HG02610 (cell line): ENCODE data around the gene MPIG6B.

Experiments used
- ATAC-seq: cut with Tn5 transposase; IDR thresholded peaks from one replicate; pipeline ENCODE4 v1.9.1; 2021; ENCODE audit warnings: mild to moderate bottlenecking, moderate library complexity; ENCODE audit not compliant: unreplicated experiment

The MPIG6B gene, protein sequence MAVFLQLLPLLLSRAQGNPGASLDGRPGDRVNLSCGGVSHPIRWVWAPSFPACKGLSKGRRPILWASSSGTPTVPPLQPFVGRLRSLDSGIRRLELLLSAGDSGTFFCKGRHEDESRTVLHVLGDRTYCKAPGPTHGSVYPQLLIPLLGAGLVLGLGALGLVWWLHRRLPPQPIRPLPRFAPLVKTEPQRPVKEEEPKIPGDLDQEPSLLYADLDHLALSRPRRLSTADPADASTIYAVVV

DNA sequence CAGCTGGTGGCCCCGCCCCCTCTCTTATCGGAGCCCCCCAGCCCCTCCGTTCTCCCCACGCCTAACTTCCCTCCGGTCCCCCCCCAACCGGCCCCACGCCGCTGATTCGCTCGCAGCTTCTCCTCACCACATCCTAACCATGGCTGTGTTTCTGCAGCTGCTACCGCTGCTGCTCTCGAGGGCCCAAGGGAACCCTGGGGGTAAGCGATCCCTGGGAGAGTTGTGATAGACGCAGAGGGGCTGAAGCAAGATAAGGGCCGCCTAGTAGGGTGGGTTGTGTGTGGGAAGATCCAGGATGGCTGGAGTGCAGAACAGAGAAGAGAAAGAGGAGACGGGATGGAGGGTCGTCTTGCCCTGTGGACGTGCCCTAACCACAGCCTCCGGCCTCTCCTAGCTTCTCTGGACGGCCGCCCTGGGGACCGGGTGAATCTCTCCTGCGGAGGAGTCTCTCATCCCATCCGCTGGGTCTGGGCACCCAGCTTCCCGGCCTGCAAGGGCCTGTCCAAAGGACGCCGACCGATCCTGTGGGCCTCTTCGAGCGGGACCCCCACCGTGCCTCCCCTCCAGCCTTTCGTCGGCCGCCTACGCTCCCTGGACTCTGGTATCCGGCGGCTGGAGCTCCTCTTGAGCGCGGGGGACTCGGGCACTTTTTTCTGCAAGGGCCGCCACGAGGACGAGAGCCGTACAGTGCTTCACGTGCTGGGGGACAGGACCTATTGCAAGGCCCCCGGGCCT lies at the start of gene MPIG6B:
MPIG6B (plus strand) TSS at position 129 of the 735 bp plus-strand sequence; CDS start at position 140, 11 bp downstream.
- ATAC-seq = no peak

DNA sequence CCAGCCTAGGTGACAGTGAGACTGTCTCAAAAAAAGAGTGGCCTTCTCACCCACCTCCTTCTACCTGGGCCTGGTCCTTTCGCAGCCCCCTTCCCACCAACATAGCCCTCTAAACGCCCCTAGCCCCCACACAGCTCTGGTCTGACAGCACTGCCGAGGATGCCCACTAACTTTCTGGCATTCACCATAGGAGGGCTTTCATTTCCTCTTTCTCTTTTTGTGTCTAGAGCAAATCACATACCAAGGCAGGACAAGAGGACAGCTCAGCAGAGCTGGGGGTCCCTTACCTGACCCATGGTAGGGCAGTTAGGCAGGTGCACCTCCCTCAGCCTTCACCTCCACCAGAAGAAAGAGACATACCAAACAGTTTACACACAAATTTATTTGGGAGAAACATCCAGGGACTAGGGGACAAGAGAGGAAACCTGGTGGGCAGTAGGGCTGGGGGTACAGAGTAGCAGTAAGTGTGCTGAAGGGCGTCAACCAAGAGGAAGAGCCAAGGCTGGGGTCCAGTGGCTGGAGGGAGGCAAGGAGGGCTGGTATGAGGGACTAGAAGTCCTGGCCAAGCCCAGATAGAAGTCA lies 46.8 kb upstream of the MPIG6B start:
- no peak for ATAC-seq

DNA sequence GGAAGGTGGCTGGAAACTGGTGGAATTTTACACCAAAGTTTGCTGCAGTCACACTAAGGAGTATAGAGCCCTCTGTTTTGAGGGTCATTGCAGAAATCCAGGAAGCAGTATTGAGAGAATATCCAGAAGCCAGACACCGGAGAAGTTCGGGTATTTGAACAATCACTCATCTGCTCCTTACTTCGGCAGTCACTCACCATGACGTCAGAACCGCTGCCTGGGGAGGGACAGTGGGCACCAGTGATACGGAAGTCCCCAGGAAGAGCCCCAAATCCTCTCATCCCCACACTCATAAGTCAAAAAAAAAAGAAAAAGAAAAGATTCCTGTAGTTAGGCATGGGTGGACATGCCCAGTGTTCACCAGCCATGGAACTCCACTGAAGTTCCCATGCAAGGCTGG lies 46.3 kb upstream of the MPIG6B start:
- ATAC-seq = no peak

DNA sequence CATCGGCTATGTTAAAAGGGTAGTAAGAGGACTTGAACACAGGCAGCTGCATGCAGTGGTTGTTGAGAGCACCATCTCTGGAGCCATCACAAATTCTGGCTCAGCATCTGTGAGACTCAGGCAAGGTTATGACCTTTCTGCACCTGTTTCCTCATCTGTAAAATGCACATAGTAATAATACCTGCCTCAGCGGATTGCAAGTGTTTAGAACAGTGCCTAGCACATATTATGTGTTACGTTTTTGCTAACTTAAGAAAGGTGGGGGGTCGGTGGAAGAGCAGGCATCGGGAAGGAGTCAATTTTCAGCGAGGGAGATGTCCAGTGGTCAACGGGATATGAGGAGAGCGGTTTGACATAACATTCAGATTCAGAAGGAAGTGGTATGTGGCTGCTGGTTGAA lies 45.2 kb upstream of the MPIG6B start:
- ATAC-seq = no peak

DNA sequence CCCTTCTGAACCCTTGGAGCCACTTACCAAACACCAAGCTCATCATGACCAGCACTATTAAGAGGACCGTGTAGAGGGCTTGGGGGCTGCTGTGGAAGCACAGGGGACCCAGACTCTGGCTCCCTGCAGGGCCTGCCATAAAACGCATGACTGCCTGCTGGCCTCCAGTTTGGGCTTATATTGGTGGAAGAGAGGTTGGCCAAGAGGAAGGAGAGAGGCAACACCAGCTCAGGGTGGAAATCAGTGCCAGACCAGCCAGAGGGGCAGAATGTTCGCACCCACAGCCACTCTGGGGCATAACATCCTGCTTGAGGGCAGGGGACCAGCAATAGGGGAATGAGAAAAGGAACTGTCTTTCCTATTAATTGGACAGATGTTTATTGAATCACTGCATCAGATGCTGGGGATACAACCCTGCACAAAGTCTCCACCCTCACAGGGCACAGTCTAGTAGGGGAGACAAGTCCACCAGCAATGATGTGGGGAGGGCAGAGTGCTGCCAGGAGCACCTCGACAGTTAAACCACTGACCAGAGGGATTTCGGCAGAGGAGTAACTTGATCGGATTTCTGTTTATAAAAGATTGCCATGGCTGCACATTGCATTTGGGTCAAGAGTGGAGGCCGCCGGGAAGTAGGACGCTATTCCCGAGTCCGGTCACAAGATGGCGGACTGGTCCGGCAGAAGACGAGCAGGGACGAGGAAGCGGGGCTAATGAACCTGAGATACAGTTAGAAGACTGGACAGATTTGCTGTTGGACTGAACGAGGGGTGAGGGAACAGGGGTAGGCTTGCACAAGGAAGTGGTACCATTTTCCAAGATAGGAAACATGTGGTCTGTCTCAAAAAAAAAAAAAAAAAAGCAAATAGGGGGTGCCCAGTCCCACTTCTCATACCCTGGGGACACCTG lies 42.7 kb upstream of the MPIG6B start, which contains the start of gene LY6G5C:
LY6G5C (minus strand) TSS at position 842 of the 909 bp plus-strand sequence; CDS start at position 148, 694 bp downstream.
- ATAC-seq = no peak

DNA sequence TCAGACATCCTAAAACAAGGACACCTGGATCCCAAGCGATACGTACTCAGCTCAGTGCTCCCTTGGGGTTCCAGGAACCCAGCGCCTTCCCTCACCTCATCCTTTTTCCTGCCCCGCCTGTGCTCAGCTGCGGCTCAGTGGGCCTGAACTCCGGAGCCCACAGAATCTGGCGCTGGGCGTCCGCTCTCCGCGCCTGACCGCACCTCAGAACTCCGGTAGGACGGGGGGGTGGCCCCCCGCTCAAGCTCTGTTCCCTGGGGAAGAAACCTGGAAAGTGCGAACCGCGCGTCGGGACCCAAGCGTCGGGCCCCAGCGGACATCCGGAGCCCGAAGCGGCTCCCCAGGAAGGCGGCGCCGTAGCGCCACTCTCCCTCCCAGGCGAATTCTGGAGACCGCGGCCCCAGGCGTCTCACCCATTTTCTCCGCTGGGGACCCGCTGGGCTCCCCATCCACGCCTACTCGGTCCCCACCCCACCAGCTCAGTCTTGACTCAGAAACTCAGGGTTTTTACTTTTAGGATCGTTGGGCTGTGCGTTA lies 42.0 kb upstream of the MPIG6B start:
- no peak for ATAC-seq

DNA sequence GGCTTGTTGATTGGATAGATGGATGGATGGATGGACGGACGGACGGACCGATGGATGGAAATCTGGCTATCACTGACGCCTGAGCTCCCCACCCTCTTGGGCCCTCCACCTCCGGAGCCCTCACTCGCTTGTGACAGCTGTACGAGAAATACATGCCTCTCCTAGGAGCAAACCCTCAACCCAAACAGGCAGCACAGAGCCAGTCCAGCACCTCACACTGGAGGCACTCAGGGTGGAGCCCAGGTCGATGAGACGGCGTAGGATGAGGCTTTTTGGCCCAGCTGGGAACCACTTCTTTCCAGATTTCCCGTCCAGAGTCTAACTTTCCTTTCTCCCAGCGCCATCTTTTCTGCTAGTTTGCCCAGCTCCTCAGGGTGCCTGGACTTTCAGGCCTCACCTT lies 39.6 kb upstream of the MPIG6B start:
- ATAC-seq = no peak

DNA sequence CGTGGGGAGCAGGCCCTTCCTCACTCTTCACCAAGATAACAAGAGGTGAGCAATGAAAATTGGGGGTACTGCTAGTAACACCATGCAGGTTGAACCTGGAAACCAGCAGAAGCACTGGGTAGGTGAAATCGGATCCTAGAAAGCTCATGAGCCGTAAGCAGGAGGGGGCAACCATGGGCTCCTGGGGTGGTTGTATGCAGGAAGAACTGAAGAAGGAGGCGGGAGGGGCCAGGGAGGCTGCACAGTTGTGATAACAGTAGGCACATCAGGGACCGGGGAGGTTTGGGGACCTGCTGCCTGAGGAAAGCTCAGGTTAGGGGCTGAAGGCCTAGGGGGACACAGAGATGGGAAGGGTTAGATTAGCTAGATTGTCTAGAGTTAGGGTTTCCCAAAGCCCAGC lies 36.7 kb upstream of the MPIG6B start:
- no peak for ATAC-seq

DNA sequence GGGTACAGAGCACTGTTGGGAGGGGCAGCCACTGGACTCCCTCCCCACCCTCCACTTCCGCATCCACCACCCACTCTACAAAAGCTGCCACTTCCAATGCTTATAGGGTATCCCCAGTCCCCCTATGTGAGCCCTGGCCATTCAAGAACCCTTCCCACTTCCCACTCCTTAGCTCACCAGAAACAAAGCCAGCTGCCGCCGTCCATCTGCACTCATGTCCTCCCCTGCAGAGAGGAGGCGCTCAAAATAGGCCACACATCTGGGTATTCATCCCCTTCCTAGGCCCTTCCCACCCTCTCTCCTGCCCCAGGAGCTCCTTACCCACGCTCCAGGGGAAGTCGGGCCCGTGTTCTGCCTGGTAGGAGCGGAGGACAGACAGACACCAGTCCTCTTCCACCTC lies 35.9 kb upstream of the MPIG6B start:
- no peak for ATAC-seq

DNA sequence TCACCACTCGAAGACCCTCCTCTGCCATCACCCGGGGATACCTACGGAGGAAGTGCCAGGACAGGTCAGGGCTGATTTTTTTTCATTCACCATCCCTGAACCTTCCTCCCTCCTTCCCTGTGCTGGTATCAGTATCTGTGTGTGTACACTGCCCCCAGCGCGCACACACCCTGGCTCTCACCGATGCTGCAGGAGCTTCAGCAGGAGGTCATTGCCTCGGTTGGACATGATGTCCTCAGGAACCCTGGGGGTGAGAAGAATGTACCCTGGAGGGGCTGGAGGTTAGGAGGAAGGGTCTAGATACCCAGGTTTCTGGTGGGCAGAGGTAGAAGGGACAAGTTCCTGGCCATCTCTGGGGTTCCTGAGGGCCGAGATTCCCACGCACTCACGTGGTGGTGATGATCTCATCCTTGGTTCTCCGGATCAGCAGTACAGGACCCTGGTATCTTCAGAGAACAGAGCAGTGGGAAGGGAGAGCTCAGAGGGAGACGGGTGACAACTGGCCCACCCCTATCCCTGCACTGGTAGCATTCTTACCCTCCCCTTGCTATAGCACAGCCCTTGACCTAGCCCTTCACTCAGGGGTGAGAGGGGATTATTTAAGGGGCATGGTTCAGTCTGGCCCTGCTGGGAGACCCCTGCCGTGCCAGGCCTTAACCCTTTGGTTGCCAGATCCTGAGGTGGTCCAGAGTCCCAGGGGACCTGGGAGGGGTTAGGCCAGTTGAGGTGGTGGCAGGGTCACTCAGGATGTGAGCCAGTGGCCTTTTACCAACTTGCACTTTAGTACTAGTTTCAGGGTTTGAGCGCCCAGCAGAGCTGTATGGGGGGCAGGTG lies 35.1 kb upstream of the MPIG6B start:
- ATAC-seq = no peak

DNA sequence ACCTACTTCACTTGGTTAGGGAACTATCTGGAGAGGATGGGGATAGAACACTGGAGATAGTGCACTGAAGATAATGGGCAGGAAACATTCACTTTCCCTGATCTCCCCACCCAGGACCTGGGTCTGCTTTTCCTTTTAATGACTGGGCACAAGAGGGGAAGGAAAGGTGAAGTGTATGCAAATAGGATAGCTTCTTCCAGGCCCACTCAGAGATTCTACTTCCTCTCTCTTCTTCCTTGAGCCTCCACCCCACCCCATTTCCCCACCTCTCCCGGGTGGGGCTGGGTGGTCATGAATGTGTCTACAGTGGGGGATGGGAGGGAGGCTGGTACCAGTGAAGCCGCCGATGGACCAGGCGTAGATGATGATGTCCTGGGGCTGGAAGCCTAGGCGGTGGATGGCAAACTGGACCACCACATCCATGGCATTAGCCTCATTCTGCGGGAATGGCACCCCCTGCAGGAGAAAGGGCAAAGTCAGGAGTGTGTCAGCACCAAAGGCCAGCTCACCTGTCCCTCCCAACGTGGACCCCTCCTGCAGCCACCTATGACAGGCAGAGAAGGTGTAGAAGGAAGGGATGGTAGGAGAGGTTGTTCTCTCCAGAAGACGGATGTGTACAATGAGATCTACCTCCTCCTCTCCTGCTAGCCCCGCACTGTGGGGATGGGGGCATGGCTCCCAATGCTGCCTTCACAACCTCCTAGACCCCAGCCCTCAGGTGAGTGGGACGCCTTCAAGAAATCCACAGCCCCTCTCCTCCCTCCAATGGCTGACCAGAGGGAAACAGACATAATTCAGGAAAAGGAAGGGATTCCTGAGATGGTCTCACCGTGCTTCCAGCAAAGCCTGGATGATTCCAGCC lies 33.7 kb upstream of the MPIG6B start:
- ATAC-seq = no peak

DNA sequence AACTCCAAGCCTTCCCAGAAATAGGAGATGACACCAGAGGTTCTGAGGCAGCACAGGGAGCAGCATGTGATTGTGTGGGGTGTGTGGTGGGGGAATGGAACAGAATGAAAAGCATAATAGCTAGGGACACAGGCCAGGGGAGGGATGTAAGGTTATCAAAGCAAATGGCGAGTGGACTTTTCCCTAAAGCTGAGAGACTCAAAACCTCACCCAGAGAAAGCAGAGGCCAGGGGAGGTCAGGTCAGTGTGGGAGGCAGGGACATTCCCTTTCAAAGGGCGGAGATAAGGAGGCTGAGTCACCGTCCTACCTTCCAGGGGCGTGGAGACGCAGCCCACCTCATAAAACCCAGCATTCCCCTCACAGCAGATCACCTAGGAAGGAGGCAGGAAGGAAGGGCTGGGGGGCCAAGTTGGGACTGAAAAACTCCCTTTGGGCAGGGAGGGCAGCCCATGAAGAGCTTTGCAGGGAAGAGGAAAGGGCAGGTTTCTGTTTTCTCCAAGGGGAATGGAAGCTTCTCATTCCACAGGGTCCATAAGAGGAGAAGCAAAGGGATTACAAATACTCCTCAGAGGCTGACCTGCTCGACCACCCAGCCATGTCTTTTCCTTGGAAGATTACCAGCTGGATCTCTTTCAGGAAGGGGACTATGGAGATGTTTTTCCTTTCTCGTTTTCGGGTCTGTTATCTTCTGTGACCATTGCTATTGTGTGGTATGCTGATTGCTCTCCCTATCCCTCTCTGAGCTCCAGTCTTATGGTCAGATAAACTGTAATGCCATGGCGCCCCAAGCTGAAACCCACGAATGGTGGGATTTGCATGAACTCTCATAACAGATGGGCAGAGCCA lies 32.7 kb upstream of the MPIG6B start:
- ATAC-seq = no peak

DNA sequence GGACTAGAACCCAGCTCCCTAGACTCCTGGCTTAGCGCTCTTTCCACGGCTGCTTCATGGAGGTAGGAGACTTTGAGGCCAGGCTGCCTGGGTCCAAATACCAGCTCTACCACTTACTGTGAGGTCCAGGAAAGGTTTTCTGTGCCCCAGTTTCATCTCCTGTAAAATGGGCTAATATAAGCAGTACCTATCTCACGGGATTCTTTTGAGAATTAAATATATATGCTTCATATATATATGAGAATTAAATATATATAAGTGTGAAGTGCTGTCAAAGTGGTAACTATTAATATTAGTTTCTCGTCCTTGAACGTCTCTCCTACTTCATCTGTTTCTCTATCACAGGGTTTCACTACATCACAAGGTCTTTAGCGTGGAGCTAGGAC lies 32.1 kb upstream of the MPIG6B start:
- no peak for ATAC-seq

DNA sequence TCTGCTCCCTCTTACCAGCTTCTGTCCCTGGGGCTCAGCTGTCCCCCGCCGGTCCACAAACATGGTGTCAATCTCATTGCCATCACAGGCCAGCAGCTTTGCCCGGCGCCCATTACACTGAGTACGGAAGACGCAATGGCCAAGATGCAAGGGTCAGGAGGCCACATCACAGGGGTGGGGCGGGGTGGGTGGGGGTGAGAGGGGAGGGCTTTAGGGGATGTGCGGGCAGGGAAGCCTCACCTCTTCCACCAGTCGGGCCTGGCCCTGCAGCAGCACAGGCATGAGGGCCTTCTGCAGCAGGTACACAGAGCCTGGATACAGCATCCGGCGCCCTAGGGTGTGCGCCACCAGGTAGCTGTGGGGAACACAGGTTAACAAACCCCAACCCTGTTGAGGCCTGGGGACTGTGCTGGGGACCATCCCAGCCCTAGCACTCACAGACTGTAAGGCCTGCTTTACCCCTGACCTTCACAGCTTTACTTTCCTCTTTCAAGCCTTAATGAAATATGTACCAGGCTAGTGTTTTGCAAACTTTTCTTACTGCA lies 31.5 kb upstream of the MPIG6B start:
- ATAC-seq = no peak

DNA sequence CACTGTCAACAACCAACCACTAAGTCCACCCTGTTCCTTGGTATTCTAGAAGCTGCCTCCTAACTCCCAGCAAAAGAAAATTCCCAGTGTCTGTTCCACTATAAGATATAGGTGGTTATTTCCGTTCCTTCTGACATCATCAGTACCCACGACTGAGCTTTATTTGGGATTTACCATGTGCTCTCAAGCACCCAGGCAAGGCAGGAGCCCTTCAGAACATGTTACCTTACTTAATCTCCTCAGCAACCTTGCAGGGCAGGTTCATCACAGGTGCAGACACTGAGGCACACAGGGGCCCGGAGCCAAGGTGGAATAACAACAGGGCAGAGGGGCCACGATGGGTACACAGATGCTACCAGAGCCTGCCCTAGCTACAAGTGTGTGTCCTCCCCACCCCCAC lies 30.8 kb upstream of the MPIG6B start:
- no peak for ATAC-seq

DNA sequence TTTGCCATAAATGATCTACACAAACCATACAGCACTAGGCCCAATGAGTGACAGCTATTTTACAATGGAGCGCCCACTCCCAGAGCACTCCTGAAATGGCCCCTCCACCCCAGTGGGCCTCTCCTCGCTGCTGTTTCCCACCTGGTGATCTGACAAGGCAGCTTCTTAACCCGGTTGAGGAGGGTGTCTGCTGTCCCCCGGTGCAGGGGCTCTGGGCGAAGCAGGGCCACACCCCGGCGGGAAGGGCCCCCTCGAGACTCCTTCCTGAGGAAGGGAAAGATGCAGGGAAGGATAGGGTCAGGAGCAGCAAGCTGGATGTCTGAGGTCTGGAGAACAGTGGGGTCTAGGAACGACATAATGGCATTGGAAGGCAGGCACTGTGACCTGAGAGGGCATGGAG lies 30.3 kb upstream of the MPIG6B start:
- ATAC-seq = no peak

DNA sequence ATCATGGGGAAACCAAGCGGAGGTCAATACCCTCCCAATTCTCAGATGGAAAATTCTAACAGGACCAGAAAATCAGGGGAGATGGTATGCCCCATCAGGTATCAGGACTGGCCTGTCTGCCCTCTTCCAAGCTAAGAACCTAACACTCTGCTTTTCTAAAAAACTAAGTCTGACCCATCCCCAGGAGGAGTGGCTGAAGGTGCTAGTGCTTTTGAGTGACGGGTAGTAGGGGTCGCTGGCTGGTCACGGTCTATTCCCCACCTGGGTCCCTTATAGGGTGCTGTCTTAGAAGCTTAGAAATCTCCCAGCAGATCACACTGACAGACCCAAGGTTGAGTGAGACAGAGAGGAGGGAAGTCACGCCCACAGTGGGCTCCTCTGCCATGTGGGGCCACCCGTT lies 29.6 kb upstream of the MPIG6B start:
- no peak for ATAC-seq

DNA sequence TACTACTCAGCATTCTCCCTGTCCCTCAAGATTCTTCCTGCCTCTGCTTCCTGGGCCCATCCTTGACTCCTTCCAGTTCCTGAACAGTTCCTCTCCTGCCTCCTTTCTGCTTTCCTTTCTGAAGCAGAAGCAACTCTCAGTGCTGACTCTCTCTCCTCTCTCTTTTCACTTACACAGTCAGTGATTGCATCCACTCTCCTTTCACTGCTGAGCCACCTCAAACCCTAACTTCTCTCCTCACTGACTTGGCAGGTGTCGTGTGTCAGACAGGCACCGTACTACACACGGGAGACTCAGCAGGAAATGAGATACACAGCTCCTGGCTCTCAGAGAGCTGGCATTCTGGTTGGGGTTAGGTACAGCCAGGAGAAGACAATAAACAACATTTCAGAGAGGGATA lies 25.6 kb upstream of the MPIG6B start:
- no peak for ATAC-seq
